Lower leg skin (tissue), 4 donors: ENCODE measurements around the gene GRK1. TPM values are rescaled to one million over a fixed set of nuclear protein-coding genes. Genes with fewer than 3 reads are reported as not detected.
"Not testable (repeated sequence)": the region's sequence is repeated elsewhere in the genome, so short reads cannot be mapped to it uniquely, and the experiment has no call there.

Source experiments
- DNase-seq, 2 donors: peaks; one replicate each; pipeline ENCODE4 v3.0.0-alpha.2; 2019; ENCODE audit warnings: low spot score in 2 of 2
- H3K4me3 ChIP-seq: fragments of 200-600 bp; sonication (generic); 2 replicates; pipeline ENCODE4 v1.5.1; 2017; ENCODE audit warnings: mild to moderate bottlenecking, low read depth; ENCODE audit not compliant: poor library complexity, severe bottlenecking
- POLR2A ChIP-seq, 2 donors: fragments of 450-650 bp; IDR thresholded peaks; one replicate each; pipeline ENCODE4 v1.6.1; 2016 to 2017; ENCODE audit warnings: antibody characterized with exemption in 2 of 2, mild to moderate bottlenecking in 1 of 2, moderate library complexity in 1 of 2
- WGBS, 2 donors: methylation state at CpG; one replicate each; pipeline ENCODE4 v1.1.5; 2018; 5-methylcytosine and 5-hydroxymethylcytosine counted together
- intact Hi-C: fragments of 100-400 bp; cut with DNase I; formaldehyde crosslinking; loops from one replicate; pipeline ENCODE4 v1.15.0; 2023; ENCODE audit warnings: low total_unique reads
- total RNA-seq, 4 donors: library from RNA; depleted of rRNA; stranded (reverse); fragments of >200 nt; gene quantifications; one replicate each; pipeline ENCODE4 v1.1.0, GENCODE V29; 2016
- TF ChIP-seq, protein P1 (sequence below), 3 donors: fragments of 450-650 bp; IDR thresholded peaks; one replicate each; pipeline ENCODE4 v1.5.1; 2016; ENCODE audit warnings: antibody characterized with exemption in 3 of 3, mild to moderate bottlenecking in 3 of 3, moderate library complexity in 2 of 3

GRK1 gene
- total RNA-seq, 4 donors from 2014 or later, result not detected

GRCh38 chr13:113744197-113745000 is 77.4 kb downstream of the GRK1 start:
- WGBS, 2 donors, result 77 to 81% methylated on average over 21 of the region's 21 CpGs
- no peak for TF ChIP-seq POLR2A (IDR thresholded peaks at IDR 0.05)
- TF ChIP-seq, protein P1, sequence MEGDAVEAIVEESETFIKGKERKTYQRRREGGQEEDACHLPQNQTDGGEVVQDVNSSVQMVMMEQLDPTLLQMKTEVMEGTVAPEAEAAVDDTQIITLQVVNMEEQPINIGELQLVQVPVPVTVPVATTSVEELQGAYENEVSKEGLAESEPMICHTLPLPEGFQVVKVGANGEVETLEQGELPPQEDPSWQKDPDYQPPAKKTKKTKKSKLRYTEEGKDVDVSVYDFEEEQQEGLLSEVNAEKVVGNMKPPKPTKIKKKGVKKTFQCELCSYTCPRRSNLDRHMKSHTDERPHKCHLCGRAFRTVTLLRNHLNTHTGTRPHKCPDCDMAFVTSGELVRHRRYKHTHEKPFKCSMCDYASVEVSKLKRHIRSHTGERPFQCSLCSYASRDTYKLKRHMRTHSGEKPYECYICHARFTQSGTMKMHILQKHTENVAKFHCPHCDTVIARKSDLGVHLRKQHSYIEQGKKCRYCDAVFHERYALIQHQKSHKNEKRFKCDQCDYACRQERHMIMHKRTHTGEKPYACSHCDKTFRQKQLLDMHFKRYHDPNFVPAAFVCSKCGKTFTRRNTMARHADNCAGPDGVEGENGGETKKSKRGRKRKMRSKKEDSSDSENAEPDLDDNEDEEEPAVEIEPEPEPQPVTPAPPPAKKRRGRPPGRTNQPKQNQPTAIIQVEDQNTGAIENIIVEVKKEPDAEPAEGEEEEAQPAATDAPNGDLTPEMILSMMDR (IDR thresholded peaks at IDR 0.05), result no peak

GRCh38 chr13:113745059-113745458 is 78.0 kb downstream of the GRK1 start:
- H3K4me3 ChIP-seq, result no peak overlapping the region
- intact Hi-C loops, result no loop called here
- 94 to 96% methylated on average over 7 to 9 of the region's 9 CpGs for WGBS, 2 donors
- no peak for DNase-seq
- TF ChIP-seq POLR2A (IDR thresholded peaks at IDR 0.05), result no peak
- TF ChIP-seq, protein P1 (IDR thresholded peaks at IDR 0.05), result no peak

More at GRCh38 chr13:113744197-113745000, 77.4 kb downstream of the GRK1 start:
- no peak for DNase-seq
- H3K4me3 ChIP-seq, result no peak overlapping the region
- intact Hi-C loops, result no loop called here

GRCh38 chr13:113745500-113746142 is 78.6 kb downstream of the GRK1 start:
- intact Hi-C loops, H3K4me3 ChIP-seq, DNase-seq: not testable (repeated sequence)
- WGBS, 2 donors, result 90% methylated on average over 20 to 22 of the region's 24 CpGs

DNA sequence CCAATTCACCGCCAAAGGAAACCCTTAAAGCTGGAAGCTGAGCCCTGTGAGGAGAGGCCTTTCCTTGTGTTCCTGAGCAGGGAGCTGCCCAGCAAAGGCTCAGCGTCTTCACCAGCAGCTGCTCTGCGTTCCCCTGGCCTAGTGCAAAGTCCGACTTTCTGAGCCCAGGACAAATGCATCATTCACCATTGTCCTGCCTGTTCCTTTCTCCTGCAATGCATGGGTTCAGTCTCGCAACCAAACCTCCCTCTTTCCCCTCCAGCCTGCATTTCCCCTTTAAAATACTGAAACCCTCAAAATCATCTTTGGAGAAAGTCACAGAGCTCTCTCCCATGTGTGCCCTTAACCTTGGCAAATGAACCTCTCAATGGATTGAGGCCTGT is 79.1 kb downstream of the GRK1 start:
- no peak overlapping the region for H3K4me3 ChIP-seq
- intact Hi-C loops, result no loop called here
- TF ChIP-seq, protein P1 (IDR thresholded peaks at IDR 0.05), result no peak
- no peak for TF ChIP-seq POLR2A (IDR thresholded peaks at IDR 0.05)
- DNase-seq, result no peak
- WGBS, 2 donors, result 92% methylated on average over 5 of the region's 5 CpGs

- intact Hi-C loops, result no loop called here
- WGBS, 2 donors, result 87% methylated on average over 12 of the region's 12 CpGs
- H3K4me3 ChIP-seq, result no peak overlapping the region
- no peak for DNase-seq
- TF ChIP-seq, protein P1 (IDR thresholded peaks at IDR 0.05), result no peak
- no peak for TF ChIP-seq POLR2A (IDR thresholded peaks at IDR 0.05)
Measured at GRCh38 chr13:113746671-113747070, 79.7 kb downstream of the GRK1 start.

DNA sequence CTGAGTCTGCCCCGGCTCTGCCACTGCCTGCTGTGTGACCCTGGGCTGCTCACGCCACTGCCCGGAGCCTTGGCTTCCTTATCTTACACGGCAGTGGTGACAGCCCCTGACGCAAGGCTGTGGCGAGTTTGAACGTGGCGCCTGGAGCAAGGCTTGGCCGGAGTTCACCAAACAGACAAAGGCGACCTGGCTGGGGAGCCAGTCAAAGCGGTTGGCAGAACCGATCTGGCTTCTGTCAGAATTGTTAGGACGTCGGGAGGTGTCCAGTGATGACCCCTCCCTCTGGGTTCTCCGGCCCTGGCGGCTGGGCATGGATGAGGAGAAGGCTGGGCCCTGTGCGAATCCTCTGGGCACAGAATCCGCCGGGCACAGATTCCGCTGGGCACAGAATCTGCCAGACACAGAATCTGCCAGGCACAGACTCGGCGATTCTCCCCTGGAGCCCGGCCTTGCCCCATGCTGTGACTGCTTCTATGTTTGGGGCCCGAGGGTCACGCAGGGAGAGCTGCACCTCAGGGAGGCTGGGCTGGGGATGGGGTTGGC is 80.3 kb downstream of the GRK1 start:
- no peak for DNase-seq
- intact Hi-C loops, result no loop called here
- no peak overlapping the region for H3K4me3 ChIP-seq
- TF ChIP-seq, protein P1 (IDR thresholded peaks at IDR 0.05), result no peak
- TF ChIP-seq POLR2A (IDR thresholded peaks at IDR 0.05), result no peak
- 80 to 94% methylated on average over 16 to 25 of the region's 25 CpGs for WGBS, 2 donors
